ENCODE results near the gene SDCCAG8.

The SDCCAG8 gene

DNA sequence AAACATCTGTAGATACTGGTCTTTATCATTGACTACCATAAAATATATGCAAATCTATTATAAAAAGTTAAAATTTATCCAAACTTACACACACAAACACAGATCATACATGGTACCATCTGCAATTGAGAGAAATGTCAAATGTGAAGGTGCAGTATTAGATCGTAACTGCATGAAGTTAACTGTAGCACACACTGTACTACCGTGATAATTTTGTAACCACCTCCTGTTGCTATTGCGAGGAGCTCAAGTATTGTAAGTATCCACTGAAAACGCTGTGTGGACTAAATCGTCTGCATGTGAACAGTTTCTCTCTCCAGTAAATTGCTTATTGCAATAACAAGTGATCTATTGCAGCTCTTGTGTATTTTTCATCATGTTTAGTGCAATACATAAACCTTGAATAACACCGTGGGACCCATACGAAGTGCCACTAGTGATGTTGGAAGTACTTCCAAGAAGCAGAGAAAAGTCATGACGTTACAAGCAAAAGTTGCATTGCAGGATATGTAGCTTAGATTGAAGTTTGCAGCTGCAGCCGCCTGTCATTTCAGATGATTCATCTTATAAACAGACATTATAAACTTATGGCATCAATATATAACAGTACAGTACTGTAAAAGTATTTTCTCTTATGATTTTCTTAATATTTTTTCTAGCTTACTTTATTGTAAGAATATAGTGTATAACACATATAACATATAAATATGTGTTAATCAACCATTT lies 172.9 kb downstream of the SDCCAG8 start:
- no peak for DNase-seq

DNA sequence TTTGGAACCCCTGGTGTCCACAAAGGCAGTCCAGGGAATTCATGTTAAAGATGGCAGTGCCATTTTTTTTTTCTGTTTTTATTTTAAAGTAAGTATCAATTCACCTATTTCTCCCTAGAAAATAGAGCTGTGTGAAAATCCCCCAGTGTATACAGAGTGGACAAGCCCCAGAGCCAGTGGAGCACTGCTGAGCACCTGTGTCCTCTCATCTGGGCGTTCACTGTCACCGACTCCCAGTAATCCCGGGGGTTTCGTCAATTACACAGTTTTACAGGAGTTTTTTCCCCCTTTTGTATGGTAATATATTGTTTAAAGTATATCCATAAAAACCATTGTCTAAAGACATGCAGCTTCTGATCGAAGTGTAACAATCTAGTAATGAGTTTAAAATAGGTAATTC lies 175.8 kb downstream of the SDCCAG8 start:
- DNase-seq = no peak

DNA sequence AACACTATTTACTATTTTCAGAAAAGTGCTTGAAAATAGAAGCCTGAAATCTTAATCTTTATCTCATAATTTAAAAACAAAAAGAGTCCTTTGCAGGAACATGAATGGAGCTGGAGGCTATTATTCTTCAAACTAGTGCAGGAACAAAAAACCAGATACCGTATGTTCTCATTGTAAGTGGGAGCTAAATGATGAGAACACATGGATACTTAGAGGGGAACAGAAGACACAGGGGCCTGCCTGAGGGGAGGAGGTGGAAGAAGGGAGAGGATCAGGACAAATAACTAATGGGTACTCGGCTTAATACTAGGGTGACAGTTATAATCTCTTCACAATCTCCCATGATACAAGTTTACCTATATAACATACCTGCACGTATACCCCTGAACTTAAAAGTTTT lies 176.3 kb downstream of the SDCCAG8 start:
- no peak for DNase-seq

DNA sequence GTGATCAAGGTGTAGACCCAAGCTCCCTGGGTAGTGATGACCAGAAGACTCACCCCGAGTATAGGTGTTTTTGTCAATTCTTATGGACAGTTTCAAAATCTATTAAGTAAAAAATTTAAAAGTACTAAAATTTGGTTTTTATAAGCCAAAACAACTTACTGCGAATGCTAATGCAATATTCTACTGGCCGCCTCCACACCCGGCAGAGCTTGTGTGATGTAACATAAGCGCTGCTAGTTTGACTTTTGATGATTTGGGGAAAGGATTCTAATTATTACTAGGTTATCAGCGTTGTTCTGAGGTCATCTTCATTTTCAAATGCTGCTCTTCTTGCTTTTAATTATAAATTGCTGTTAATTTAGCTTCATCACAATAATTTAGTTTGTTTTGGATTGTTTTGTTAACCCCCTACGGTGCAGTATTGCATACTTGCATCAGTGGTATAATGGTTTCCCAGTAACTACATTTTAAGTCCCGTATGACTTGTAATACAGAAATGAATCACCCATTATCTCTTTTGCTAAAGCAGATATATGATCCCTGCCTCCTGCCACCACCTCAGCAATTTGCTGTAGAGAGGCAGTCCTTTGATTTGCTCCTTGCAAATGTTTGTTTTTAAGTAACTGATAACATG lies 178.0 kb downstream of the SDCCAG8 start:
- DNase-seq = no peak

DNA sequence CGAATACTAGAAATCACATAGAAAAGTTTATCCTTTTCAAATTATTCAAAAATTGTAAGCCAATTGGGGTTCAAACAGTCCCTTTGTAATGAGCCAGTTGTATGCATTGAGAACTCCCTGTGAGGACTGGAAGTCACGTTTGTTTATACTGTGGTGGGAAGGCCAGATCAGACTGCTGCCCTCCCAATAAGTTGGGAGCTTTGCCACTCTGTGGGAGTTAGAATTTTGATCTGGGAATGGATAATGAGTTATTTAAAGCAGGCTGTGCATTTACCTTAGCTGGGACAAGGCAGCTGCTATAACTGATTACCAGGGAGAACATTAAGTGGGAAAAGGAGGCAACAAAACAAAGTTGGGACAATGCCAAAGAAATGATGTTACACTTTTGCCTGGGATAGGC lies 178.8 kb downstream of the SDCCAG8 start:
- DNase-seq = no peak

DNA sequence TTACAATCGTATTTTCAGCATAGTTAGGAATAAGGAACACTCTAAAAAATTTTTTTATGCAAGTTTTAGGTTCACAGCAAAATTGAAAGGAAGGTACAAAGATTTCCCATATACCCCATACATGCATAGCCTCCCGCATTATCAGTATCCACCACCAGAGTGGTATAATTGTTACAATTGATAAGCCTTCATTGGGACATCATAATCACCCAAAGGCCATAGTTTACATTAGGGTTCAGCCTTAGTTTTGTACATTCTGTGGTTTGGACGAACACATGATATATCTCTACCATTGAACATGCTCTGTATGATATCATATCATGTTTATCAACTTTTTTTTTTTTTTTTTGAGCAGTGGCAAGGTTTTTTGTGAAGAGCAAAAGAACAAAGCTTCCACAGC lies 180.0 kb downstream of the SDCCAG8 start:
- DNase-seq = no peak

DNA sequence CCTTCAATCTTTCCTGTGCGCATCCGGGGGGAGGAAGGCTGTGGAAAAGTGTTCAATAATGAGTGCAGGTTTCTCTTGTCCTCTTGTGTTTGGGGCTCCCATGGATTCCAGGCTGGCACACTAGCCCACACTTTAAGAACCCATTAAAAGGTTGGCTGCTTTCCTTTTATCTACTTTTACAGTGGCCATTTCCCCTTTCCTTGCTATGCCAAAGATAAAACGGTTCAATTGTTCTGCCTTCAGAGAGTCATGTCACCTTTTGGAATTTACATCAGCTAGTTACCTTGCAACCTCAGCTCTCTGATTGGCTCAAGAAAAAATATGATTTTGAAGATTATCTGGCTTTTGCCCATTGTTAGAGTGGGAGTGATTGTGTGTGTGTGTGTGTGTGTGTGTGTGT lies 182.3 kb downstream of the SDCCAG8 start:
- DNase-seq = no peak

DNA sequence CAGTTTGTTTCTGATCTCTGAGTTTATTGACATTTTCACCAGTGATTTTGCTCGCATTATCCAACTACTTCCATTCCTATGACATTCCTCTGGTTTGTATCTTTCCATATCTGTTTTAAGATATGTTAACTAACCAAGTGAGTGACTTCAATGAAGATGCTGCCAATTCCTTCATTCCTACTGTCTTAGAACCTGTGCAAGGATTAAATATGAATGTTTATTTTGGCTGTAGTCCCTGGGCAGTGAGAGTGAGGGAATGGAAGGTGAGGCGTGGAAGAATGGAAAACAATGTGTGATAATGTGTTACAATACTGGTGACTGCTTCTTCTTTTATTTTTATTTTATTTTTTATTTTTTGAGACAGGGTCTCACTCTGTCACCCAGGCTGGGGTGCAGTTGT lies 183.0 kb downstream of the SDCCAG8 start:
- no peak for DNase-seq

DNA sequence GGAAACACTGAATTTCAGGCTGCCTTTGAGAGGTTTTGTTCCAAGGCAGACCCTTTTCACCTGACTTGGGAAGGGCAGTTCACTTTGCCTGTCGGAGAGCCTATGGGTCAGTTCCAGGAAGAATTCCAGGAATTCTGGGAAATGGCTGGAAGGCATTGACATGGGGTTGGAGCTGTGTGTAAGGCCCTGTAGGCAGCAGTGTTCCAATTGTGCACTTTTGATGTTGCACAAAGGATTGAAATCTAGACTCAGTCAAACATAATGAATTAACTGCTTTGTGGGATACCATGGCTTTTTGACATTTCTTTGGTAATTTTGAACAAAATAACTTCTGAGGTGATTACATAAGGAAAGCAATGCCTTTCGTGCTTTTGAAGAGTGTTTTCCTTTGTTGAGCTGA lies 184.6 kb downstream of the SDCCAG8 start:
- no peak for DNase-seq

DNA sequence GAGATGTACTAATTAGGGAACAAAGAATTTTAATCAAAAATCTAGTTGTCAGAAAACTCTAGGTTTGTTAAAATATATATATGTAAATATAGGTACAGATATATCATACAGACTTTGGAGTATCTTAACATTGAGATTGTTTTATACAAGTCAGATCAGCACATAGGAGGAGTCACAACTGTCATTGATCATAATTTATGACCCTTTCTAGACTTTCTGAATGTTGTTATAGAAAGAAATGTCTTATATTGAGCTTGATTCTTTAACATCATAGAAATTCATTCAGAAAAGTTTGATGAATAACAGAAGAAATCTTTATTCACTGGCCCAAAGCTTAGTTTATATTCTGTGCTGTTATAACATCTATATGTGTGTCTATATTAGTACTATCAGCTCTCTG lies 185.8 kb downstream of the SDCCAG8 start:
- DNase-seq = no peak

DNA sequence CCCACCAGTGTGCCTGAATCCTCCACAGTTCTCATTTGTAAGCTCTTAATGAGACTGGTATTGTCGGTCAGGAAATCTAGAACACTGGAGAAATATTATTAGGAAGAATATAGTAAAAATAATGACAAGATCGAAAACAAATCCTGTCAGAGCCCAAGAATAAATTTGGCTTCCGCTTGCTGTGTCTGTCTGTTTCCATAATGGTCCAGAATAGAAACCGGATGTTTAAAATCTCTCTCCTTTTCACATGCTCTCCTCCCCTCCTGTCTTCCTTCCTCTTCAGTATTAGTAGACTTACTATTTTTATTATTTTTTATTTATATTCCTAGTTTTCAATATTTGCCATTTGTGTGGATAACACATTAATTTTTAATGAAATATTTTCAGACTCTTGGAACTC lies 187.7 kb downstream of the SDCCAG8 start:
- no peak for DNase-seq

DNA sequence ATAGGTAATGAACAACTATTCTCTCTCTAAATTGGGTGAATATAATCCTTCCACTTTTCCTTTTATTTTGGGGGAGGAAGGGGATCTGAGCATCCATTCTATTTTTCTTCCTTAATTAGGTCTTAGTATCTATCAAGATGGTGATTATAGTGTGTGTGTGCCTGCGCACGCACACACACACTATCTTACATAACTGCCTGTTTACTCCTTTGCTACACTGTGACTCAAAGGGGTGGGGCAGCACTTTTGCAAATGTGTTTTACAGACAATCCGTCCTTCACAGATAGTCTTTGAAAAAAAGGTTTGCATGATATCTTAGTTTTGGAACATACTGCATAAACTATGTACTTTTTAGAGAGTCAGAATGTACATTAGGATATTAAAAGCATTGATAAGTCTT lies 191.5 kb downstream of the SDCCAG8 start:
- DNase-seq = no peak

DNA sequence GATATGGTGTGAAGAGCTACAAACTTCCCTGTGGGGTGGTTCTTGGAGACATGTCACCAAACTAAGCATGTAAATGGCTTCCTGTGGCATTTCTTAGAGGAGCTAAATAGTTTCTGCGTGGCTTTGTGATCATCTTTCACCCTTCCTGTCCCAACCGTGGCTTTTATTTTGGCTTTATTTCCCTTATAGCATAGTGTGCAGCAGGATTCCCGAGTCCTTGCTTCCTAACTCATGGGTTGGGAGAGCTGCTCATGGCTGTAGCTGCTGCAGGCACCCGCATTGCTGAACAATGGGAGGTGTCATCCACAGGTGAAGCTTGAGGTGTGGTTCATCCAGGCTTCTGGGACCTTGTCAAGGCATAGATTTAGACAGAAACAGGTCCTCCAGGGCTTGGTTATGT lies 192.0 kb downstream of the SDCCAG8 start:
- DNase-seq = no peak

DNA sequence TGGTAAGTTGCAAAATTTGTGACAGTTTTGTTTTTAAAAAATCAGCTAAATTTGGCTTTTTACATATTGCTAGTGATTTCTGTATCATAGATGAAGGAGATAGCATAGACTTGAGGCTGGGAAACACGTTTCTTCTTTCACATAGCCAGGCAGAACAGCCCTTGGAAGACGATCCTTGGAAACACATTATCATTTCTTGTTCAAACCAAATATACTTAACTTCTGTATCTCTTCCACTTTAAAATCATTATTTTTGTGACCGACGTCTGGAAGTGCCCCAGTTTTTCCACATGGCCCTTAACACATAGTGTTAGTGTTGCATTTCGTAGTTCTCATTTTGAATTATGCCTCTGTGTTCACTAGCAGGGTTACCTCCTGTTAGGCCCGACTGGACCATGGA lies 193.5 kb downstream of the SDCCAG8 start:
- DNase-seq = no peak

DNA sequence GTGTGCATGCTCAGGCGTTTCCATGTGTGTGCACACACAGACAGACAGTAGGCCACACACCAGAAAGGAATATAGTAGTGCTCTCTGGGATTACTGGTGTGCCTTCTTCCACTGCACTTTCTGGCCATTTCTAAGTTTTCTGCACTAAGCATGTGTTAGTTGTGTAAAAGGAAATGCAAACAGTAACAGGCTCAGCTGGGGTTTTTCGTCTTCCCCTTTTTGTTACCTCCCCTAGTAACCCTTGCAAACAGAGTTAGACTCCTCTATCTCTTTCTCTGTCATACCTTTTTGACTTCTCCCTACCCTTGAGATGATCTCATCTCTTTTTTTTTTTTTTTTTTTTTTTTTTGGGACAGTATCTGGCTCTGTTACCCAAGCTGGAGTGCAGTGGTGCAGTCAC lies 196.3 kb downstream of the SDCCAG8 start:
- DNase-seq = no peak

DNA sequence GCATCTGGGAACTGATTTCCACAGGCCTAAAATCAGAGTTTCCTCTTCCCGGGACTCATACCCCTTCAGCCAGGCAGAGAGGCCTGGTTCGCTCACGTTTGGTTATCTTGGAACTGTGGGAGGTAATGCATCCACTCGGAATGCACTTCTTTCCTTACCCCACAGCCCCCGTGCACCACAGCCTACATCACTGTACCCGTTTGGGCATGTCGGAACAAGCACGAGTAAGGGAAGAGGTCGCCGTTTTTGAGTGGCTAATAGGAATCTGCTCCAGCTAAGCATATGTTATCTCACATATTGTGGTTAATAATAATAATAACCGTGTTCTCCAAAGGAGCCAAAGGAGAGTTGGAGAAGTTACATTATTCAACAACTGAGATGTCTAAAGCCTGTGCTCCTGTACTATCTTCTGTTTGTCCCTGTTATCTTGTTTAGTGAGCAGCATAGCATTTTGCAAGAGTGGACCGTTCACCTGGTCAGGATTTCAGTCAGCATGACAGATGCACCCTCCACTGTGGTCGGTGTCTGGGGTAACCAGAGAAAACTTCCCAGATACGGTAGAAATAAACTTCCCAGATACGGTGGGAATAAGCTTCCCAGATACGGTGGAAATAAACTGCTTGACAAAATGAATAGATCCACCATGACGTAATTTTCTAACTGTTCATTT lies 198.6 kb downstream of the SDCCAG8 start:
- no peak for DNase-seq

DNA sequence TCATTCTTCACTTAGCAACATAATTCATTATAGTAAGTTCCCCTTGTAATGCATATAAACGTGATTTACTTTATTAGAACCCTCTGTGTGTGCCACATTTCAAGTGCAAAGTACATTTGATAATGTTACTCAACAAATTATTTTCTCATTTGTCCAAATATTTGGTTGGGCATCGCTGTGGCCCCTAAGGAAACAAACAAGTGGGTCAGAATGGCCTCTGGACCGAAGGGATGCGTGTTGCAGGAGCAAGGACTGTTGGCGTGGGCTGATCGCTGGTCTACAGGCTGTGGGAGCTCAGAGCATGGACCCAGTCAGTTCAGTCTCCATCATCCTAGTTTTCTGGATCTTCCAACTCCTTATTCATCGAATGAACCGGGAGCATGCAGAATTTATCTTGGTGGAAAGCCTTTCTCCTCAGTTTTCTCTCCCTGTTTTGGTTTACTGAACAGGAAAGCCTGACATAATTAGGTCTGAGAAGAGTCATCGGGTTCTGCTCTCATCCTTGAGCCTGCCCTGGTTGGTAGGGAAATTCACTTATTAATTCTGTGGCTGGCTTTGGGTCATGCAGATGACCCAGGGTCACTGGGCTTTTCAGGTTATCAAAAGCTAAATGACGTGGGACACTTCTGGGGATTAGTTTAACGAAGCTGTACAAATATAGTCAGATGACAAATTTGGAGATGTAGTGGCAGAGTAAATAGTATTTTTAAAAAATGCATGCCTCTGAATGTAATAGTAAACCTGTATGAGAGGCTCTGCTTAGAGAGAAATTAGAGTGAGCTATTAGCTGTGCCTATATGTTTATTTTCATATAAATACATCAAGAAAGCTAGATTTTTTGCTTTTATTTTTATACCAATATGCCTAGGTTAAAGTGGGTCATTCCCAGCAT lies 200.2 kb downstream of the SDCCAG8 start:
- DNase-seq = no peak

DNA sequence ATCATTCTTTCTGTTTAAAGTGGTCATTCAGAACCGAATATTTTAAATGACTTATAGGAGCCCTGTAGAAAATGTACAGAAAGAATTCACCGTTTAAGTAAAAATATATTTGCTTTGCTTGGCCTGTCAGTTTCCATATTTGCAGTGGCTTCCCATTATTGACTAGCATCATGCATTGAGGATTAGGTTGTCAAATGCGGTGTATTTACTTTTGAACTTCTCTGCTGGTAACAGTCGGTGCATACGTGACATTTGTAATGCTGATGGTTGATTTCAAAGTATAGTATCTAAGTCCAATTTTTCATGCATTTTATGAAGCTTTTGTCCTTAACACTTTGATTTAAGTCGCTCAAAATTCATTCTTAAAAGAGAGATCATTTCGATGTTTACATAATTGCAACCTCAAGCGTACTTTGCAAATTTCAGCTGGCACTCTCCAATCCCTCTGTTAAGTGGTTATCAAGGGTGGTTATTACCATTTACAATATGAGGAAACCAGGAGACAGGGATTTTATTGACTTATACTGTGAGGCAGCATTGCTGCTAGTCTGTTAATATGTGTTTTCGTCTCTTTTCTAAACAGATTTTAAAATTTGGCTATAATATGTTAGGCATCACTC lies 201.6 kb downstream of the SDCCAG8 start:
- DNase-seq = no peak

DNA sequence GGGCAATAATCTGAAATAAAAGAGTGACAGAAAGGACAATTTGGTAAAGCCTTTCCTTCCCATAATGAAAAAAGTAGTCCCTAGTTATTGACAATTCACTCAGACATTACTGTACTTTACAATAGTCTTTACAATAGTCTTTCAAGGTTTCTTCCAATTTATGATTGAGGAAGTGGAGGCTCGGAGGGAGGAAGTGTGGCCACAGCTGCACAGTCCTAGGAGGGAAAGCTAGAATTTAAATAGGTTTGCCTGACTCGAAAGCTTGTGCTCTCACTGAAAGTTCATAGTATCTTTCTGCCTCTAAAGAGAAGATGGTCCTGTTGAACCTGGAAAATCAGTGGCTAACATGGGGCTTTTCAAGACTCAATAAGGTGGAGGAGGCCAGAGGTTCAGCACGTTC lies 203.2 kb downstream of the SDCCAG8 start:
- DNase-seq = no peak

DNA sequence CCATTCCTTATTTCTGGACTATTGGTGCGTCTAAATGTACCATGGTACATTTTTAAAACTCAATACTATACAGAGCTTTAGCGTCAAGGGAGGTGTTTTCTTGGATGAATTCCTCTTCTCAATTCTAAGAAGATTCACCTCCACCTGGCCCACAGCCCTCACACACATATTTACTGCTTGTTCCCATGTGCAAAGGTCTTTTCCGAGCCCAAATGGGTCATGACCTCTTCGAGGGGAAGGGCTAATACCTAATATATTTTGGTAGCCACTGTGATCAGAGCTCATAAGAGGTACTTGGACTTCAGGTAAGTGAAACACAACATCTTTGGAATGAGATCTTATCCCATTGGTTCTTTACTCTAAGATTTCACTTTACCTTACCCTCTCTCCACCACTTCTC lies 205.9 kb downstream of the SDCCAG8 start:
- no peak for DNase-seq

DNA sequence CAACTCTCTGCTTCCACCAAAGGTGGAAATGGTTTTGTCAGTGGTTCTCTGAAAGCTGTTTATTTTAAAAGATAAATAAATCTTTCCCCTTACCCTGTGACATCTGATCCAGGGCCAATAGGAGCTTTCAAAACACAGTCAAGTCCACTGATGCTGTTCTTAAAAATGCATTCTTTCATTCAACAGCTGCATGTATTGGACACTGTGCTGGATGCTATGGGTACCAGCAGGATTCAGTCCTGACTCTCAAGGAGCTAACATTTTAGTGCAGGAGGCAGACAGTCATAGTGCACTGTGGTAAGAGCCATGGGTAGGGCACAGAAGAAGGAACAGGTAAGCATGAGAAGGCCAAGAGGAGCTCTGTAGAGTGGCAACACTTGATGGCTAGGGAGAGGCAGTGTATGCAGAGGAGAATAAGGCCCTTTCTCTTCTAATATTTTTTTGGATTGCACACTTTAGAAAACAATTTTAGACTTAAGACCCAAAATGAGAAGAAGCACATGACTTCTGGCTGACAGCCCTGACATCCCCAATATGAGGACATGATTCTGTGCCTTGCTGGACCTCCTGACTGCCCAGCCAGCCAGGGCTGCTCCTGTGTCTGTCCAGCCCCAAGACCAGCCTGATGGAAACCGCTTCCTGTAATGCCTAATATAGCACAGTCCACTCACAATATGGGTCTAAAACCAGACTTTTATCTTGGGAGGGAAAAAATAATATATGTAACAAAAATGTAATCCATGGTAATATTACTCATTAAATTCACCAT lies 207.3 kb downstream of the SDCCAG8 start:
- no peak for DNase-seq

DNA sequence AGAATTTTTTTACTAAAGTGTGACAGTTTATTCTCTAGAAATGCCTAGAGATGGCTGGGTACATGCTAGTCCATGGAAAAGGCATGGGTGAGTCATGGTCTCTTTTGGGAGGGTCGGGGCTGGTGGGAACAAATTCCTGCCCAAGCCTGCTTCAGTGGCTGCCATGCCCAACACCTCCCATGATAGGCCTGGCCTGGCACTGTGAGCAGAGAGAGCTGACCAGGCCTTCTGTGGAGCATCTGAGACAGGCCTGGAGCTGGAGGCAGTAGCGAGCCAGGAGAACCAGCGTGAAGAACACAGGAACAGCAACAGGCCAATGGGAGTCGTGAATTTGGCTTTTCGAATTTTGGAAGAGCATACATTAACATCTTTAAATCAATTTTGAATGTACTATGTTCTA lies 209.2 kb downstream of the SDCCAG8 start:
- DNase-seq = no peak
